Mammary epithelial cell (primary cell): Measurements from ENCODE around the gene CMTM4.

Experiments used
- EZH2 ChIP-seq: IDR thresholded peaks from 2 replicates; pipeline ENCODE4 v1.6.1; 2012; ENCODE audit warnings: low read length, inconsistent platforms, borderline replicate concordance
- TF ChIP-seq, protein P1 (sequence below), 2 donors: IDR thresholded peaks in 1 of 2; conservative IDR thresholded peaks in 1 of 2; 2 replicates each; pipeline ENCODE4 v1.5.1; 2011 to 2012; ENCODE audit warnings: inconsistent platforms in 2 of 2, low read length in 2 of 2, mild to moderate bottlenecking in 2 of 2, control low read depth in 1 of 2, low read depth in 1 of 2; ENCODE audit not compliant: insufficient read depth in 1 of 2; ENCODE audit errors: extremely low read depth in 1 of 2

DNA sequence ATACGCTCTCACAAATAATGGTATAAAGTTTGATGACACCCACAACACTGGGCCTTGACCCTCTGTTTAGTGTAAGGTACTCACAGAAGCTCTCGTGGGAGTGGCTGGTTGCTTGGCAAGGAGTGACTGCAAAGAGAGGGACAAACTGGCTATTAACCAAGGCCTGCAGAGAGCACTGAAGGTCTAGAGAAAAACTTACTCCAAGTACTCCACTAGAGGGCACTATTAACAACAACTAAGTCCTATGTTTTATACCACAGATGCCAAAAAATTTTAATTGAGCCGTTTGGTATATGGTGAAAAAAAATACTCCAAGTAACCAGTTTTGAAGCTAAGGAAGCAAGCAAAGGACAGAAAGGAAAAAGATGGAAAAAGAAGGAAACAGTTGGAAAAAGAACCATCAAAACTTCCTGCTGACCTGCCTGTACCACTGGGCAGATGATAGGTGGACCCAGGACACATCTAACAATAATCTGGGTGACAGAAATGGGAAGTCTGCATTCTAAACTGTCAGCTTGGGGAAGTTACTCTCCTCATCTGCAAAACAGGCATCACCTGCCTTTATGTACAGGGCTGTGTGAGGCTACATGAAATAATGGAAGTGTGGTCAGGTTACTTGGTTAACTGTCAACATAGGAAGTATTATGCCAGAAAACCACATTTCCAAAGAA, 31.7 kb upstream of the CMTM4 start:
- TF ChIP-seq, protein P1, sequence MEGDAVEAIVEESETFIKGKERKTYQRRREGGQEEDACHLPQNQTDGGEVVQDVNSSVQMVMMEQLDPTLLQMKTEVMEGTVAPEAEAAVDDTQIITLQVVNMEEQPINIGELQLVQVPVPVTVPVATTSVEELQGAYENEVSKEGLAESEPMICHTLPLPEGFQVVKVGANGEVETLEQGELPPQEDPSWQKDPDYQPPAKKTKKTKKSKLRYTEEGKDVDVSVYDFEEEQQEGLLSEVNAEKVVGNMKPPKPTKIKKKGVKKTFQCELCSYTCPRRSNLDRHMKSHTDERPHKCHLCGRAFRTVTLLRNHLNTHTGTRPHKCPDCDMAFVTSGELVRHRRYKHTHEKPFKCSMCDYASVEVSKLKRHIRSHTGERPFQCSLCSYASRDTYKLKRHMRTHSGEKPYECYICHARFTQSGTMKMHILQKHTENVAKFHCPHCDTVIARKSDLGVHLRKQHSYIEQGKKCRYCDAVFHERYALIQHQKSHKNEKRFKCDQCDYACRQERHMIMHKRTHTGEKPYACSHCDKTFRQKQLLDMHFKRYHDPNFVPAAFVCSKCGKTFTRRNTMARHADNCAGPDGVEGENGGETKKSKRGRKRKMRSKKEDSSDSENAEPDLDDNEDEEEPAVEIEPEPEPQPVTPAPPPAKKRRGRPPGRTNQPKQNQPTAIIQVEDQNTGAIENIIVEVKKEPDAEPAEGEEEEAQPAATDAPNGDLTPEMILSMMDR (conservative IDR thresholded peaks at IDR 0.05 in 1 of 2, IDR thresholded peaks at IDR 0.05 in 1 of 2; ENCODE audit: extremely low read depth in 1 of 2, insufficient read depth in 1 of 2, low read depth in 1 of 2, low read length in 2 of 2): peak; percentile 47 to 58
- no peak for TF ChIP-seq EZH2
